HG03342 (cell line): ENCODE results near the gene PLXNB2.

Source experiments
- ATAC-seq: cut with Tn5 transposase; IDR thresholded peaks from one replicate; pipeline ENCODE4 v1.9.1; 2021; ENCODE audit warnings: mild to moderate bottlenecking, moderate library complexity; ENCODE audit not compliant: unreplicated experiment

The PLXNB2 gene

GRCh38 chr22:50298937-50299784 lies 8.3 kb downstream of the PLXNB2 start:
- no peak for ATAC-seq

DNA sequence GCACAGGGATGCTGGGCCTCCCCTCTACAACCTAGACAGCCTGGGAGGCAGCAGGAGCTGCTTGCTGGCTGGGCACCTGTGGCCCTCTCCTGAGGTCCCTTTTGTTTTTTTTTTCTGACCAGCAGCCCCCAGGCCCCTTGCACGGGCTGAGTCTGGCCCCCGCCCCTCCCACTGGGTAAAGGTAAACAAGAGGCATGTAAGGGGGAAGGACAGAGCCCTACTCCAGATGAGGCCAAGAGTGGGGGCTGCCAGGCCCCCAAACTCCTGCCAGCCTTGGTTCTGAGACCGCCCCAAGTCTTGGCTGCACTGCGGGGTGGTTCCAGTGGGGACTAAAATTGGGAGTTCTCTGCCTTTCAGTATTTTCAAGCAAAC lies 9.2 kb downstream of the PLXNB2 start:
- ATAC-seq, result no peak

GRCh38 chr22:50297510-50298265 lies 9.8 kb downstream of the PLXNB2 start:
- no peak for ATAC-seq

- no peak for ATAC-seq
Observed at GRCh38 chr22:50296658-50297490, 10.6 kb downstream of the PLXNB2 start.

- no peak for ATAC-seq
Observed at GRCh38 chr22:50294319-50294656, 13.2 kb downstream of the PLXNB2 start.

DNA sequence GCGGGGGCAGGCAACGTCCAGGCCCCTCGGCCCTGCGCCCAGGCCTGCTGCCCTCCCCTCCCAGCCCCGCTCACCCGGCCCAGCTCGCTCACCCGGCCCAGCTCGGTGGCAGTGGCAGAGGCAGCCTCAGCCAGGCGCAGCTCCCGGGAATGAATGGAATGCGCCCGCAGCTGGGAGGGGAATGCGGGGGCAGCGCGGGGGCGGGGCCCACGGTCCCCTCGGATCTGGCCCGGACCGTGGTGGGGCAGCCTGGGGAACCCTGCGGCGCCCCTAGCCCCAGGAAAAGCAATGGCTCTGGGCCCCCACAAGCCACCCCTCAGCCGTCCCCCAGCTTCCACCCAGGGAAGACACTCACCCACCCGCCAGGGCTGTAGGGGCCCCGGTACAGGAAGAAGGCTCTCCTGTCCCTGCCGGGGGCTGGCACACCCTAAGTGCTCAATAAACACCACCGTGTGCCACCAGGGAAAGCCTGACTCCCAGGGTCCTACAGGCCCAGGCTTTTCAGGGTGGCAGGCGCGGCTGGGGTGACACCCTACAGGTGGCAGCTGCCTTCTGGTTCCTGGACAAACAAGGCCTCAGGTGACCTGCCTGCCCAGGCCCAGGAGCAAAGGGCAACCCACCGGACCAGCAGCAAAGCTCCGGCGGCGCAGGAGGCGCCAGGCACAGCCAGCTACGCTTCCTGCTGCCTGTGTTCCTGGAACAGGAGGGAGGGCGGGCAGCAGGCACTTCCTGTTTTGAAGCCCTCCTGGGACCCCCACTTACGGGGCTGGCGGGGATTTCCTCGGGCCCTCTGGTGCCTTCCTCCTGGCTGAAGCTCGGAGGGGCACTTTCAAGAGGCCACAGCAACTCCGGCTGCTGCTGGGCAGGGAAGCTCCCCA lies 13.8 kb downstream of the PLXNB2 start:
- ATAC-seq, result no peak

DNA sequence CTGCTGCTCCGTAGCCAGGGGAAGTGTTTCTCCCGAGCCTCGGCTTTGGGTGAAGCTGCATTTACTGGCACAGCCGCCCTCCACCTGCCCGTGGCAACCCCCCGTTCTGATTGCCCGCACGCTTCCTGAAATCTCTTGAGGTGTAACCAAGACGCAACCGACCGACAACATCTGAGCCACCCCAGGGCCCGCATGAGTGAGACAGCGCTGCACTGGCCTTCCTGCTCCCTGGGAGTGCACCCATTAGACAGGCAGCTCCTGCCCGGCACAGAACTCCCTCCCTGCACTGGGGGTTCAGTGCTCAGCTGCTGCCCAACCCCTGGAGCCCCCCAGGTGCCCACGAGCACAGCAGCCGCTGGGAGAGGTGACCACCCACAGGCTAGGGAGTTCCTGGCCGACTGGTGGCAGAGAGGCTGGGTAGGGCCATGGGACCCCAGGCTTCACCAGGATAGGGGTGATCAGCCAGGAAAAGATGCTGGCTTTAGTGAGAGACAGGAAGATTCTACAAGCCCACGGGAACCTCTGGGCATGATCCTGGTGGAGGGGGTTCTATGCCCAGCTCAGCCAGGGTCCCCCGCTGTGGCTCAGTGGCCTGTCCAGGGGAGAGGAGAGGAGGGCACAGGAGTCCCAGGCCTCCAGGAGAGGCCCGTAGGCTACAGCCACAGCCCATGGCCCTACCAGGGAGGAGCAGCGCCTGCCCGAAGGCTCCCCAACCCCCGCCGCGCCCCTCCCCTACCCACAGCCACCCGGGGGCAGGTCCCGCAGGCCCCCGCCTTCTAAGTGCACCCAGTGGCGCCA lies 14.6 kb downstream of the PLXNB2 start:
- ATAC-seq, result no peak

DNA sequence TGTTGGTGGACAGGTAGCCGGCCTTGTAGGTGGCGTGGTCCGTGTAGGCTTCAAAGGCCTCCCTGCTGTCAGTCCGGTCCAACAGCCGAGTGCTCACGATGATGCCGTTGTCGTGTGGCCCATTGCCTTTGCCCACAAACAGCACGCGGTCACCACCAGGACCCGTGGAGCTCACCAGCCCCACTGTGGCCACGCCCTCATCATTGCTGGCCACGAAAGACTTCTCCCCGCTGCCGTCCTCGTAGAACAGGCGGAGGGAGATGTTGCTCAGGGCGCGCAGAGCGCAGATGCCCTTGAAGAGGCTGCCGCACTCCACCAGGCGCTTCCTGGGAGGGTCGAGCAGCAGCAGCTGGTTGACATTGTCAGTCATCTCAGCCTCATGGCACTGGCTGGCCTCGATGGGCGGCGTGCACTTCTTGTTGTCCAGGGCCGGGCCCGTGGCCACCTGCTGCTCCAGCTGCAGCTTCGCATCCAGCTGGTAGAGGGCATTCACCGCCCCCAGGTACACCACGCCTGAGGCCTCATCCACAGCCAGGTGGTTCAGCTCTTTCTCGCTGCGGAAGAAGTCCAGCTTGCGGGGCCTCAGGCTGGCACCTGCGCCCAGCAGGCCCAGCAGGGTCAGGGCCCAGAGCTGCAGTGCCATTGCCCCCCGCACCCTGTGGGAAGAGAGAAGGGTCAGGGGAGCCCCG lies 17.4 kb downstream of the PLXNB2 start:
- ATAC-seq, result no peak

- no peak for ATAC-seq
Observed at GRCh38 chr22:50289151-50289941, 18.1 kb downstream of the PLXNB2 start.

- no peak for ATAC-seq
Observed at GRCh38 chr22:50287731-50288130, 19.7 kb downstream of the PLXNB2 start.

DNA sequence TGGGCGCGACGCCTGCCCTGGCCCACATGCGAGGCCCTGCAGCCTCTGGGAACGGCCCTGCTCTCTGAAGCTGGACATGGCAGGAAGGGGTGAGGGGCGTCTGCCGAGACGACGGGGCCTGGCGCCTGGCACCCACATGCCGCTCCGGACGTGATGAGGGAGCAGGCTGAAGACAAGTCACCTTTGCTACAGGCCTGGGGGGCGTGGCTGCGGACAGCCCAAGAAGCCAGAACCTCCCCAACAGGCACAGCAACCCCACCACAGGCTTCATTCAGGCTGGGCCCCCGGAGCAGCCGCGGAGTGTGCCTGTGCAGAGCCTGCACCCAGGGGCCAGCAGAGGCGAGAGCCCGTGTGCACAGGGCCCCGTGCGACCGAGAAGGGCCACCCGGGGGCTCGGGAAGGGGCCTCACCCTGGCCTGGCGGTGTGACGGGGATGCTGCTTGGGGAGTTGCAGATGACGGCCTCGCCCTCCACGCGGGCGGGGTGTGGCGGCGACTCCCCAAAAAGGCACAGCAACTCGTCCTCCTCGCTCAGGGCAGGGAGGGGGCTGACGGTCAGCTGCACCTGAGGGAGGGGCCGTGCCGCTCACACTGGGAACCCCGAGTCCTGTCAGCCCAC lies 20.6 kb downstream of the PLXNB2 start:
- ATAC-seq, result no peak

DNA sequence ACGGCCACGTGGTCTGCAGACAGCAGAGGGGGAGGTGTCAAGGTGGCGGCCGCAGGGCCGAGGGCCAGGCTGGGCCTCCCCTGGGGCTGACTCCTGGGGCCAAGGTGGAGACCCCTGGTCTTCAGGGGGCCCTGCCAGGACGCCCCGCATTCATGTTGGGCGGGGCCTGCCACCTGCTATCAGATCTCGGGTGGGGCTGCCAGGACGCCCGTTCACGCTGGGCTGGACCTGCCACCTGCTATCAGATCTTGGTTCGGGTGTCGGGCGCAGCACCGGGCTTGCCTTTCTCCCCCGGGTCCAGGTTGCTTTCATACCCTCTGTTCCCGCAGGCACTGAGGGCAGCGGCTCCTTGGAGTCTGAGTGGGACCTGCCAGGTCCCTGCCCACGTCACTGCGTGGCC lies 21.2 kb downstream of the PLXNB2 start:
- no peak for ATAC-seq

- no peak for ATAC-seq
Observed at GRCh38 chr22:50285568-50286229, 21.7 kb downstream of the PLXNB2 start.

GRCh38 chr22:50284479-50284878 lies 23.0 kb downstream of the PLXNB2 start:
- ATAC-seq, result no peak

DNA sequence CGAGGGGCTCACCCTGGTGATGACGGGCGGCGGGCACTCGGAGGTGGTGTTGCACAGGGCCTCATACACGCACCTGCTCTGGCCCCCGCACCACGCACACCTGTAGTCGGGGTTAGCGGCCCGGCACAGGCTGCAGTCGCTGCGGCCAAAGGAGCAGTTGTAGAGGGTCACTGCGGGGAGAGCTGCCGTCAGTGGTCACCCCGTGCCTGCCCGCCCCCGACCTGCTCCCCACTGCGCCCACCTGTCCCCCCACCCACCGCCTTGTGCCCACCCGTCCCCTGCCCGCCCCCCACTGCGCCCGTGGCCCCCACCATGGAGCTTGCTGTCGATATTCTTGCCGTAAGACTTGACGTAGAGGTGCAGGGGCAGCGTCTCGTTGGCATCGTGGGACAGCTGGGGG lies 23.6 kb downstream of the PLXNB2 start:
- ATAC-seq, result no peak

DNA sequence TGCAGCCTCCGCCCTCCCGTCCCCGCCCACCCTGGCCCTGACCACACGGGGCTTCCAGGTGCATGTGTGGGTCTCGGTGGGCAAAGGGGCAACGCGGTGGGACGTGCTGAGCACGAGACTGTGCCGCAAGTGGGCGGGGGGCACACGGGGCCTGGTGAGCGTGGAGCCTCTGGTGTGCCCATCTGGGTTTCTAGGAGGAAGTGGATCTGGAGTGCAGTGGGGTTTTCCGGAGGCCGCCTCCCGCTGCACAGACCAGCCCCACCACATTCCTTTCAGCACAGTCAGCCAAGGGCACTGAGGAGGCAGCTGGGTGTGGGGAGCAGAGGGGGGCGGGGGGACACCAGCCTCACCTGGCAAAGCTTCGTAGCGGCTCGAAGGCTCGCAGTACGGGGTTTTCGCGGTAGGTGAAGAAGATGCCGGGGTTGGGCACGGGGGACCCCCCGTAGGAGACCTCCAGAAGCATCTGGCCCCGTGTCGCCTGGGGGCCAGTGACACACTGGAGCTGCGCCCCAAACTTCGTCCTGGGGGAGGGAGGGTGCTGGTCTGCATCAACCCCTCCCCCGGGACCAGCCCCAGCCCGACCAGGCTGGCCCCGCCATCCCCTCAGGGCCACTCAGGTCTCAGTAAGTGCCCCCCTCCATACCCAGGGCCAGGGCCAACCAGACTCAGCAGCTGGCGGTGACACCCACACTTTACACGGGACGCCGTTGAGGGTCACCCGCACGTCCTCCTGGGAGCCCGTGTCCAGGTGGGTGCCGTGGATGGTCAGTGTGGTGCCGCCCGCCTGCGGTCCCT lies 24.9 kb downstream of the PLXNB2 start:
- ATAC-seq, result no peak

DNA sequence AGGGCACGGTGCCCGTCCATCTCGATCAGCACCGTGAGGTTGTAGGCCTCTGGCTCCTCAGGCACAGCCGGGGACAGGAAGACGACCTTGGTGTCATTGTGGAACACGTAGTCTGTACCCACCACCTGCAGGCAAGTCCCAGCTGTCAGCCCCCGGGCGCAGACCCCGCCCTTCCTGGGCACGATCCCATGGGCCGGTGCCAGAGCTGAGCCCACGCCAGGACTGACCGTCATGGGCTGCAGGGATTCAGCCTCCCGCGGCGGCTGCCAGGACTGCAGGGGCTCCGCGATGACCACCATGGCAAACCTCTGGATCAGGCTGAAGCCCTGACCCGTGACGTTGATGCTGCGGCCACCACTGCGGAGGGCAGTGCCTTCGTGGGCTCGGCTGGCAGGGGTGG lies 25.5 kb downstream of the PLXNB2 start:
- ATAC-seq, result no peak
